HepG2 (cell line): ENCODE results near the gene MSI2. TPM values are rescaled to one million over a fixed set of nuclear protein-coding genes. Genes with fewer than 3 reads are reported as not detected.
A peak's percentile ranks its signal among the peaks of the same experiment; 100 is the strongest.

Source experiments
- BCL6 ChIP-seq: IDR thresholded peaks from 2 replicates; pipeline ENCODE4 v1.6.1; 2016; ENCODE audit warnings: missing genetic modification reagents, missing compliant biosample characterization
- CEBPG ChIP-seq: IDR thresholded peaks from 2 replicates; pipeline ENCODE4 v1.6.1; 2016
- KLF12 ChIP-seq: sonication (generic); formaldehyde crosslinking; IDR thresholded peaks from 2 replicates; pipeline ENCODE4 v1.4.0; 2020; ENCODE audit warnings: missing genetic modification reagents, borderline replicate concordance
- POGZ ChIP-seq: sonication (generic); formaldehyde crosslinking; IDR thresholded peaks from 2 replicates; pipeline ENCODE4 v1.4.0; 2020; ENCODE audit warnings: mild to moderate bottlenecking, missing genetic modification reagents
- SRSF1 ChIP-seq: fragments of 200-400 bp; formaldehyde crosslinking; optimal IDR thresholded peaks from 2 replicates; pipeline ENCODE3; 2017; ENCODE audit warnings: mild to moderate bottlenecking, low read depth, low read length, moderate library complexity
- ZBTB7B ChIP-seq: sonication (generic); formaldehyde crosslinking; IDR thresholded peaks from 2 replicates; pipeline ENCODE4 v1.4.0; 2020; ENCODE audit warnings: missing genetic modification reagents
- ZNF660 ChIP-seq: sonication (generic); formaldehyde crosslinking; IDR thresholded peaks from 2 replicates; pipeline ENCODE4 v1.5.1; 2020; ENCODE audit warnings: mild to moderate bottlenecking, low read depth, missing genetic modification reagents, borderline replicate concordance
- polyA plus RNA-seq, 8 experiments: library from polyadenylated mRNA; depleted of rRNA in 3 of 8; stranded (reverse) in 7 of 8; unstranded in 1 of 8; fragments of >200 nt; fragmentation: Illumina TruSeq in 4 of 8; extraction: Trizol in 4 of 8; gene quantifications; 2 replicates each; pipeline versions ENCODE4 v1.2.1 to v1.2.3, GENCODE V29; 2011 to 2016; ENCODE audit warnings: low read depth in 4 of 8, missing spikeins in 1 of 8, mixed read lengths in 1 of 8; ENCODE audit not compliant: insufficient read depth in 1 of 8
- total RNA-seq, 5 experiments: library from RNA; depleted of rRNA; stranded (reverse); fragments of >200 nt; fragmentation: Illumina TruSeq; extraction: Trizol; gene quantifications; 2 replicates each; pipeline ENCODE4 v1.2.3, GENCODE V29; 2016; ENCODE audit warnings: low read depth in 1 of 5
- TF ChIP-seq, protein P1 (sequence below): sonication (generic); formaldehyde crosslinking; IDR thresholded peaks from 2 replicates; pipeline ENCODE4 v1.5.0; 2020; ENCODE audit warnings: mild to moderate bottlenecking, missing genetic modification reagents, moderate library complexity
- TF ChIP-seq, protein P2 (sequence below), 2 experiments: sonication (generic) in 1 of 2; formaldehyde crosslinking in 1 of 2; IDR thresholded peaks; 2 replicates each; pipeline versions ENCODE4 v1.4.0 to v1.6.1; 2016 to 2020; ENCODE audit warnings: borderline replicate concordance in 1 of 2, low read depth in 1 of 2, mild to moderate bottlenecking in 1 of 2, missing genetic modification reagents in 1 of 2
- TF ChIP-seq, protein P3 (sequence below): sonication (generic); formaldehyde crosslinking; IDR thresholded peaks from 2 replicates; pipeline ENCODE4 v1.8.0; 2022; ENCODE audit warnings: mild to moderate bottlenecking, missing genetic modification reagents
- TF ChIP-seq, protein P4 (sequence below): sonication (generic); formaldehyde crosslinking; IDR thresholded peaks from 2 replicates; pipeline ENCODE4 v1.5.0; 2020; ENCODE audit warnings: missing genetic modification reagents, mild to moderate bottlenecking, borderline replicate concordance
- TF ChIP-seq, protein P5 (sequence below): sonication (generic); formaldehyde crosslinking; IDR thresholded peaks from 2 replicates; pipeline ENCODE4 v1.9.0; 2021; ENCODE audit warnings: missing genetic modification reagents, borderline replicate concordance
- TF ChIP-seq, protein P6 (sequence below): sonication (generic); formaldehyde crosslinking; IDR thresholded peaks from 2 replicates; pipeline ENCODE4 v1.5.1; 2020; ENCODE audit warnings: mild to moderate bottlenecking, missing genetic modification reagents, moderate library complexity

Gene MSI2
- total and polyA plus RNA-seq, 2 of the 13 experiments (the other 11 are each of a cell fraction or from before 2014, with no cell fraction given): 77.5 to 78.4 TPM

DNA sequence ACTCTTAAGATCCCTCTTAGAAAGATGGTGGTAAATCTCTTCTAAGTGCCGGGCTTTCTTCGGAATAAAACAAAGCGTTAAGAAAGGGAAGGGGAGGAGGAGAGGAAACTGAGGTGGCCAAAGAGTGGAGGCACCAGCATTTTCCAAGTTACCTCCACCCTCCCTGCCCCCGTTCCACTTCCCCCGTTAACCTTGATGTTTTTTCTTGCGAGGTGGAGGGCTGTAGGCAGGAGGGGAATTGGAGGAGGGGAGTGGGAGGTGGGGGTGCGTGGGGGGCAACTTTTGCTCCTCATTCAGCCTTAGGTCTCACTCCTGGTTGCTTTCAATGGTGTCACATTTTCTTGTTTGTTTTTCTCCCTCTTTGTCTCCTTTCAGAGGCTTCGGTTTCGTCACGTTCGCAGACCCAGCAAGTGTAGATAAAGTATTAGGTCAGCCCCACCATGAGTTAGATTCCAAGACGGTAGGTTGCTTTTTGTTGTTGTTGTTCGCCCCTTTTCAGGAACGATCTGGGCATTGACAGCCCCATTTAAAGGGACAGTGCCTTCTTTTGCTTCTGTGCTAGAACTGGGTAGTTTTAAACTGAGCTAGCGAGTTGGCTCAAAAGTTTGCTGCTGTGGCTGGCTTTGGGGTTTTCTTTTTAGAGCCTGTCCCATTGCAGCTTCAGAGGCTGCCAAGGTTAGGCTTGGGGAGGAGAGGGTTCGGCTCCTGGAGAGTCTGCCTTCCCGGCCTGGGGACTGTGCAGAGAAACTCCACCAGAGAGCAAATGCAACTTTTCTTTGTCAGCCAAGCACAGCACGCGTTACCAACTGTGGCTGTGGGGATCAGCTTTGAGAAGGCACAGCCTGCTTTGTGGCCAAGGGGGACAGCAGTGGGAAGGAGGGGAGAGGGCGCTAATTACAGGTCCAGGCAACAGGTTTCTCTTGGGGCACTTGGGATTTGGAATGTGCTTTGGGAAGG lies 1.9 kb downstream of the MSI2 start (continued):
- TF ChIP-seq, protein P1, sequence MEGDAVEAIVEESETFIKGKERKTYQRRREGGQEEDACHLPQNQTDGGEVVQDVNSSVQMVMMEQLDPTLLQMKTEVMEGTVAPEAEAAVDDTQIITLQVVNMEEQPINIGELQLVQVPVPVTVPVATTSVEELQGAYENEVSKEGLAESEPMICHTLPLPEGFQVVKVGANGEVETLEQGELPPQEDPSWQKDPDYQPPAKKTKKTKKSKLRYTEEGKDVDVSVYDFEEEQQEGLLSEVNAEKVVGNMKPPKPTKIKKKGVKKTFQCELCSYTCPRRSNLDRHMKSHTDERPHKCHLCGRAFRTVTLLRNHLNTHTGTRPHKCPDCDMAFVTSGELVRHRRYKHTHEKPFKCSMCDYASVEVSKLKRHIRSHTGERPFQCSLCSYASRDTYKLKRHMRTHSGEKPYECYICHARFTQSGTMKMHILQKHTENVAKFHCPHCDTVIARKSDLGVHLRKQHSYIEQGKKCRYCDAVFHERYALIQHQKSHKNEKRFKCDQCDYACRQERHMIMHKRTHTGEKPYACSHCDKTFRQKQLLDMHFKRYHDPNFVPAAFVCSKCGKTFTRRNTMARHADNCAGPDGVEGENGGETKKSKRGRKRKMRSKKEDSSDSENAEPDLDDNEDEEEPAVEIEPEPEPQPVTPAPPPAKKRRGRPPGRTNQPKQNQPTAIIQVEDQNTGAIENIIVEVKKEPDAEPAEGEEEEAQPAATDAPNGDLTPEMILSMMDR (CRISPR knock-in tag): no peak
- no peak for TF ChIP-seq ZNF660 (CRISPR knock-in tag)
- no peak for TF ChIP-seq KLF12 (CRISPR knock-in tag)
- TF ChIP-seq, protein P2, sequence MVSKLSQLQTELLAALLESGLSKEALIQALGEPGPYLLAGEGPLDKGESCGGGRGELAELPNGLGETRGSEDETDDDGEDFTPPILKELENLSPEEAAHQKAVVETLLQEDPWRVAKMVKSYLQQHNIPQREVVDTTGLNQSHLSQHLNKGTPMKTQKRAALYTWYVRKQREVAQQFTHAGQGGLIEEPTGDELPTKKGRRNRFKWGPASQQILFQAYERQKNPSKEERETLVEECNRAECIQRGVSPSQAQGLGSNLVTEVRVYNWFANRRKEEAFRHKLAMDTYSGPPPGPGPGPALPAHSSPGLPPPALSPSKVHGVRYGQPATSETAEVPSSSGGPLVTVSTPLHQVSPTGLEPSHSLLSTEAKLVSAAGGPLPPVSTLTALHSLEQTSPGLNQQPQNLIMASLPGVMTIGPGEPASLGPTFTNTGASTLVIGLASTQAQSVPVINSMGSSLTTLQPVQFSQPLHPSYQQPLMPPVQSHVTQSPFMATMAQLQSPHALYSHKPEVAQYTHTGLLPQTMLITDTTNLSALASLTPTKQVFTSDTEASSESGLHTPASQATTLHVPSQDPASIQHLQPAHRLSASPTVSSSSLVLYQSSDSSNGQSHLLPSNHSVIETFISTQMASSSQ (IDR thresholded peaks at IDR 0.05; ENCODE audit: low read depth): no peak
- TF ChIP-seq, protein P2 (CRISPR knock-in tag; IDR thresholded peaks at IDR 0.05; ENCODE audit: borderline replicate concordance): no peak
- TF ChIP-seq, protein P3, sequence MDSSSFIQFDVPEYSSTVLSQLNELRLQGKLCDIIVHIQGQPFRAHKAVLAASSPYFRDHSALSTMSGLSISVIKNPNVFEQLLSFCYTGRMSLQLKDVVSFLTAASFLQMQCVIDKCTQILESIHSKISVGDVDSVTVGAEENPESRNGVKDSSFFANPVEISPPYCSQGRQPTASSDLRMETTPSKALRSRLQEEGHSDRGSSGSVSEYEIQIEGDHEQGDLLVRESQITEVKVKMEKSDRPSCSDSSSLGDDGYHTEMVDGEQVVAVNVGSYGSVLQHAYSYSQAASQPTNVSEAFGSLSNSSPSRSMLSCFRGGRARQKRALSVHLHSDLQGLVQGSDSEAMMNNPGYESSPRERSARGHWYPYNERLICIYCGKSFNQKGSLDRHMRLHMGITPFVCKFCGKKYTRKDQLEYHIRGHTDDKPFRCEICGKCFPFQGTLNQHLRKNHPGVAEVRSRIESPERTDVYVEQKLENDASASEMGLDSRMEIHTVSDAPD (CRISPR knock-in tag): no peak
- TF ChIP-seq, protein P4, sequence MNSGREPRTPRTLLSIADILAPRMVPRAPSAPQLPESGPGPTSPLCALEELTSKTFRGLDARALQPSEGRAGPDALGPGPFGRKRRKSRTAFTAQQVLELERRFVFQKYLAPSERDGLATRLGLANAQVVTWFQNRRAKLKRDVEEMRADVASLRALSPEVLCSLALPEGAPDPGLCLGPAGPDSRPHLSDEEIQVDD (CRISPR knock-in tag): no peak
- peak; percentile 21; the same call in 1 of the 2 replicates for TF ChIP-seq BCL6 (CRISPR knock-in tag)
- TF ChIP-seq, protein P5, sequence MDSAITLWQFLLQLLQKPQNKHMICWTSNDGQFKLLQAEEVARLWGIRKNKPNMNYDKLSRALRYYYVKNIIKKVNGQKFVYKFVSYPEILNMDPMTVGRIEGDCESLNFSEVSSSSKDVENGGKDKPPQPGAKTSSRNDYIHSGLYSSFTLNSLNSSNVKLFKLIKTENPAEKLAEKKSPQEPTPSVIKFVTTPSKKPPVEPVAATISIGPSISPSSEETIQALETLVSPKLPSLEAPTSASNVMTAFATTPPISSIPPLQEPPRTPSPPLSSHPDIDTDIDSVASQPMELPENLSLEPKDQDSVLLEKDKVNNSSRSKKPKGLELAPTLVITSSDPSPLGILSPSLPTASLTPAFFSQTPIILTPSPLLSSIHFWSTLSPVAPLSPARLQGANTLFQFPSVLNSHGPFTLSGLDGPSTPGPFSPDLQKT (CRISPR knock-in tag): no peak
- TF ChIP-seq ZBTB7B (CRISPR knock-in tag): no peak
- TF ChIP-seq POGZ (CRISPR knock-in tag): no peak
- no peak for TF ChIP-seq SRSF1
- TF ChIP-seq CEBPG (CRISPR knock-in tag): no peak
- TF ChIP-seq, protein P6, sequence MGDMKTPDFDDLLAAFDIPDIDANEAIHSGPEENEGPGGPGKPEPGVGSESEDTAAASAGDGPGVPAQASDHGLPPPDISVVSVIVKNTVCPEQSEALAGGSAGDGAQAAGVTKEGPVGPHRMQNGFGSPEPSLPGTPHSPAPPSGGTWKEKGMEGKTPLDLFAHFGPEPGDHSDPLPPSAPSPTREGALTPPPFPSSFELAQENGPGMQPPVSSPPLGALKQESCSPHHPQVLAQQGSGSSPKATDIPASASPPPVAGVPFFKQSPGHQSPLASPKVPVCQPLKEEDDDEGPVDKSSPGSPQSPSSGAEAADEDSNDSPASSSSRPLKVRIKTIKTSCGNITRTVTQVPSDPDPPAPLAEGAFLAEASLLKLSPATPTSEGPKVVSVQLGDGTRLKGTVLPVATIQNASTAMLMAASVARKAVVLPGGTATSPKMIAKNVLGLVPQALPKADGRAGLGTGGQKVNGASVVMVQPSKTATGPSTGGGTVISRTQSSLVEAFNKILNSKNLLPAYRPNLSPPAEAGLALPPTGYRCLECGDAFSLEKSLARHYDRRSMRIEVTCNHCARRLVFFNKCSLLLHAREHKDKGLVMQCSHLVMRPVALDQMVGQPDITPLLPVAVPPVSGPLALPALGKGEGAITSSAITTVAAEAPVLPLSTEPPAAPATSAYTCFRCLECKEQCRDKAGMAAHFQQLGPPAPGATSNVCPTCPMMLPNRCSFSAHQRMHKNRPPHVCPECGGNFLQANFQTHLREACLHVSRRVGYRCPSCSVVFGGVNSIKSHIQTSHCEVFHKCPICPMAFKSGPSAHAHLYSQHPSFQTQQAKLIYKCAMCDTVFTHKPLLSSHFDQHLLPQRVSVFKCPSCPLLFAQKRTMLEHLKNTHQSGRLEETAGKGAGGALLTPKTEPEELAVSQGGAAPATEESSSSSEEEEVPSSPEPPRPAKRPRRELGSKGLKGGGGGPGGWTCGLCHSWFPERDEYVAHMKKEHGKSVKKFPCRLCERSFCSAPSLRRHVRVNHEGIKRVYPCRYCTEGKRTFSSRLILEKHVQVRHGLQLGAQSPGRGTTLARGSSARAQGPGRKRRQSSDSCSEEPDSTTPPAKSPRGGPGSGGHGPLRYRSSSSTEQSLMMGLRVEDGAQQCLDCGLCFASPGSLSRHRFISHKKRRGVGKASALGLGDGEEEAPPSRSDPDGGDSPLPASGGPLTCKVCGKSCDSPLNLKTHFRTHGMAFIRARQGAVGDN: peak; percentile 61
